HCT116 (cell line): ENCODE results near the gene STK40. TPM values are rescaled to one million over a fixed set of nuclear protein-coding genes. Genes with fewer than 3 reads are reported as not detected.

ENCODE experiments used
- ATAC-seq: fragments of 200-7000 bp; cut with Tn5 transposase; 2 replicates; pipeline ENCODE4 v1.9.1; 2020; ENCODE audit warnings: mild to moderate bottlenecking, moderate library complexity
- BruUV-seq: library from RNA; stranded (reverse); fragments of 400-500 nt; replicated peaks from 2 replicates; lab custom pipeline; 2021; lab: Mats Ljungman, UMichigan
- CTCF ChIA-PET: fragments of 300-600 bp; sonication (Branson Sonifier 250); formaldehyde crosslinking; loops from one replicate; lab custom pipeline; 2021; ENCODE audit warnings: antibody characterized with exemption; lab: Charles Lee
- POLR2A ChIA-PET: fragments of 300-600, 350-600 bp; sonication (Branson Sonifier 250); formaldehyde crosslinking; loops from one replicate; lab custom pipeline; 2021; ENCODE audit warnings: antibody characterized with exemption; lab: Charles Lee
- RAD21 ChIA-PET, 2 experiments: fragments of 300-600 bp; sonication (Branson Sonifier 250); formaldehyde crosslinking; loops; one replicate each; lab custom pipeline; 2023; ENCODE audit warnings: low total read pairs in 2 of 2; ENCODE audit not compliant: uncharacterized antibody in 2 of 2, unreplicated experiment in 2 of 2, low non-redundant PET in 1 of 2; lab: Charles Lee
- DNase-seq: peaks from one replicate; pipeline ENCODE4 v3.0.0-alpha.2; 2010; ENCODE audit warnings: low read depth, low spot score
- H2AFZ ChIP-seq: fragments of 200-600 bp; shearing (Covaris generic), sonication (generic); 2 replicates; pipeline ENCODE4 v1.6.1; 2017; ENCODE audit warnings: low read depth, mixed run types, mixed read lengths, antibody characterized with exemption, low read length; ENCODE audit not compliant: poor library complexity, severe bottlenecking
- H3K27ac ChIP-seq: 2 replicates; pipeline ENCODE4 v1.5.1; 2012; ENCODE audit warnings: low read depth, low read length
- H3K27me3 ChIP-seq: fragments of 200-600 bp; sonication (generic); 2 replicates; pipeline ENCODE4 v1.6.1; 2016; ENCODE audit warnings: mixed run types, low read length, mixed read lengths; ENCODE audit not compliant: insufficient read depth
- H3K36me3 ChIP-seq, 2 experiments: fragments of 200-500 bp in 1 of 2; fragments of 200-600 bp in 1 of 2; sonication (Bioruptor generic) in 1 of 2; sonication (generic) in 1 of 2; 2 replicates each; pipeline versions ENCODE4 v1.5.1 to v1.6.1; 2014 to 2016; ENCODE audit warnings: low read length in 2 of 2, inconsistent platforms in 1 of 2, mixed read lengths in 1 of 2, mixed run types in 1 of 2; ENCODE audit not compliant: insufficient read depth in 2 of 2, control insufficient read depth in 1 of 2
- H3K4me1 ChIP-seq, 2 experiments: fragments of 200-600 bp in 1 of 2; sonication (generic) in 1 of 2; 2 replicates each; pipeline versions ENCODE4 v1.5.1 to v1.6.1; 2012 to 2017; ENCODE audit warnings: low read length in 2 of 2, inconsistent platforms in 1 of 2, mild to moderate bottlenecking in 1 of 2, mixed read lengths in 1 of 2, mixed run types in 1 of 2, moderate library complexity in 1 of 2; ENCODE audit not compliant: insufficient read depth in 2 of 2, control insufficient read depth in 1 of 2
- H3K4me2 ChIP-seq: fragments of 200-600 bp; sonication (generic); 2 replicates; pipeline ENCODE4 v1.6.1; 2017; ENCODE audit warnings: mixed run types, low read length, mixed read lengths
- H3K4me3 ChIP-seq, 2 experiments: fragments of 200-600 bp in 1 of 2; sonication (generic) in 1 of 2; replicated peaks in 1 of 2; 2 replicates each; pipeline ENCODE4 v1.5.1; 2011 to 2016; ENCODE audit warnings: low read length in 2 of 2, control low read depth in 1 of 2, low read depth in 1 of 2, mild to moderate bottlenecking in 1 of 2, mixed read lengths in 1 of 2, mixed run types in 1 of 2
- H3K79me2 ChIP-seq: fragments of 200-600 bp; sonication (generic); 2 replicates; pipeline ENCODE4 v1.6.1; 2017; ENCODE audit warnings: mild to moderate bottlenecking, mixed run types, low read length, moderate library complexity, mixed read lengths; ENCODE audit not compliant: insufficient read depth
- H3K9ac ChIP-seq: fragments of 200-600 bp; sonication (generic); 2 replicates; pipeline ENCODE4 v1.6.1; 2016; ENCODE audit warnings: low read length, mixed read lengths
- H3K9me2 ChIP-seq: fragments of 200-600 bp; sonication (generic), shearing (Covaris generic); 2 replicates; pipeline ENCODE4 v1.6.1; 2017; ENCODE audit warnings: mixed run types, mild to moderate bottlenecking, moderate library complexity; ENCODE audit not compliant: insufficient read depth
- H3K9me3 ChIP-seq, 2 experiments: fragments of 200-500 bp in 1 of 2; fragments of 200-600 bp in 1 of 2; sonication (Bioruptor generic) in 1 of 2; sonication (generic) in 1 of 2; 2 replicates each; pipeline ENCODE4 v1.6.1; 2014 to 2017; ENCODE audit warnings: low read length in 2 of 2, mixed read lengths in 2 of 2, inconsistent platforms in 1 of 2, low read depth in 1 of 2, mild to moderate bottlenecking in 1 of 2, mixed run types in 1 of 2, moderate library complexity in 1 of 2; ENCODE audit not compliant: control insufficient read depth in 1 of 2, insufficient read depth in 1 of 2
- H4K20me1 ChIP-seq: fragments of 200-600 bp; sonication (generic), shearing (Covaris generic); 2 replicates; pipeline ENCODE4 v1.6.1; 2017; ENCODE audit warnings: mixed run types, mild to moderate bottlenecking, moderate library complexity; ENCODE audit not compliant: insufficient read depth
- CTCF ChIP-seq, 3 experiments: fragments of 200-600 bp in 1 of 3; sonication (generic) in 1 of 3; IDR thresholded peaks in 2 of 3; conservative IDR thresholded peaks in 1 of 3; 2 replicates each; pipeline ENCODE4 v1.5.1; 2012 to 2017; ENCODE audit warnings: low read depth in 2 of 3, low read length in 2 of 3, antibody characterized with exemption in 1 of 3, borderline replicate concordance in 1 of 3, control low read depth in 1 of 3, mild to moderate bottlenecking in 1 of 3, mixed read lengths in 1 of 3, mixed run types in 1 of 3, moderate library complexity in 1 of 3; ENCODE audit not compliant: insufficient read depth in 1 of 3
- EGR1 ChIP-seq: IDR thresholded peaks from 2 replicates; pipeline ENCODE4 v1.6.1; 2012; ENCODE audit warnings: low read depth
- EZH2 ChIP-seq: fragments of 200-600 bp; sonication (generic); IDR thresholded peaks from 2 replicates; pipeline ENCODE4 v1.6.1; 2017; ENCODE audit warnings: antibody characterized with exemption, mixed run types
- EZH2phosphoT487 ChIP-seq: fragments of 200-600 bp; IDR thresholded peaks from 2 replicates; pipeline ENCODE4 v1.6.1; 2018; ENCODE audit warnings: antibody characterized with exemption, borderline replicate concordance
- MAX ChIP-seq: IDR thresholded peaks from 2 replicates; pipeline ENCODE4 v1.6.1; 2012
- POLR2A ChIP-seq: IDR thresholded peaks from 2 replicates; pipeline ENCODE4 v1.7.0; 2011; ENCODE audit warnings: borderline replicate concordance; ENCODE audit not compliant: insufficient read depth, insufficient read length; ENCODE audit errors: extremely low read depth
- POLR2AphosphoS5 ChIP-seq: IDR thresholded peaks from 2 replicates; pipeline ENCODE4 v1.6.1; 2011; ENCODE audit warnings: mild to moderate bottlenecking, low read depth, low read length, moderate library complexity
- TCF7L2 ChIP-seq: IDR thresholded peaks from 2 replicates; pipeline ENCODE4 v1.7.0; 2011; ENCODE audit warnings: borderline replicate concordance, inconsistent platforms; ENCODE audit not compliant: insufficient read depth, insufficient read length; ENCODE audit errors: extremely low read depth
- intact Hi-C: fragments of 100-400 bp; cut with micrococcal nuclease; formaldehyde crosslinking; loops from 2 replicates; pipeline ENCODE4 v1.10.0; 2022
- total RNA-seq: library from RNA; stranded (reverse); gene quantifications from one replicate; pipeline ENCODE4 v1.2.1, GENCODE V29; 2021; ENCODE audit not compliant: unreplicated experiment

The STK40 gene
- total RNA-seq, 1 experiment from 2014 or later: 33.9 TPM

- TF ChIP-seq CTCF (IDR thresholded peaks at IDR 0.05 in 2 of 3, conservative IDR thresholded peaks at IDR 0.05 in 1 of 3; ENCODE audit: borderline replicate concordance in 1 of 3, insufficient read depth in 1 of 3, low read depth in 2 of 3, low read length in 2 of 3) (no peak), EZH2 (no peak)
These were observed 78.0 kb downstream of the STK40 start (continued) for GRCh38 chr1:36307601-36308330.

- peak; percentile 72 for DNase-seq
- BruUV-seq: no TSS peak
- 0 out of 2 replicates have a peak, but pooled peaks cover 4% of the 10 kb centered on the region for H3K79me2 ChIP-seq
- no peaks in the 10 kb centered on the region for H3K9me2 ChIP-seq
- intact Hi-C loops: no loop called here
- peak overlapping the region; percentile 63 for H3K9ac ChIP-seq
- no peak overlapping the region for H2AFZ ChIP-seq
- H3K27me3 ChIP-seq: no peaks in the 10 kb centered on the region
- H3K27ac ChIP-seq: peak overlapping the region; percentile 81
- ATAC-seq: peak; percentile 93
- peaks cover 4 to 23% of the 10 kb centered on the region in 2 experiments; a peak in 1 of 4 replicates for H3K4me1 ChIP-seq
- peak overlapping the region; percentile 60 to 67 for H3K4me3 ChIP-seq
- no peaks in the 10 kb centered on the region for H4K20me1 ChIP-seq
- CTCF ChIA-PET: no interaction called here
- H3K36me3 ChIP-seq: peaks cover 23% of the 10 kb centered on the region in 2 experiments; a peak in 3 of 4 replicates
- no peaks in the 10 kb centered on the region for H3K9me3 ChIP-seq
- RAD21 ChIA-PET: interaction anchor here in 1 of 2 experiments (1.5 kb wide), 1 partner anchor 157 kb away, joined by 3 read pairs; no protein-coding TSS in a partner anchor
- peak overlapping the region; percentile 82 for H3K4me2 ChIP-seq
- peak; percentile 39 for TF ChIP-seq TCF7L2
- TF ChIP-seq EGR1: no peak
- TF ChIP-seq MAX: 0 out of 2 replicates have a peak, but pooled peaks have one; percentile 5
- no peak for TF ChIP-seq EZH2phosphoT487
- peak; percentile 94 for TF ChIP-seq POLR2A
- TF ChIP-seq POLR2AphosphoS5: peak; percentile 95
- TF ChIP-seq, all 23 proteins: peak for 4
- POLR2A ChIA-PET: interaction anchor here (1.1 to 2.0 kb wide), 2 partner anchors 80 to 110 kb away, joined by 4 to 12 read pairs; no protein-coding TSS in a partner anchor
These were observed 78.7 kb downstream of the STK40 start for GRCh38 chr1:36306902-36307456.
